ENCODE data around the gene MYOZ1. TPM values are rescaled to one million over a fixed set of nuclear protein-coding genes. Genes with fewer than 3 reads are reported as not detected.
A peak's percentile ranks its signal among the peaks of the same experiment; 100 is the strongest.

Gene MYOZ1
- total RNA-seq, 1 donor: not detected

DNA sequence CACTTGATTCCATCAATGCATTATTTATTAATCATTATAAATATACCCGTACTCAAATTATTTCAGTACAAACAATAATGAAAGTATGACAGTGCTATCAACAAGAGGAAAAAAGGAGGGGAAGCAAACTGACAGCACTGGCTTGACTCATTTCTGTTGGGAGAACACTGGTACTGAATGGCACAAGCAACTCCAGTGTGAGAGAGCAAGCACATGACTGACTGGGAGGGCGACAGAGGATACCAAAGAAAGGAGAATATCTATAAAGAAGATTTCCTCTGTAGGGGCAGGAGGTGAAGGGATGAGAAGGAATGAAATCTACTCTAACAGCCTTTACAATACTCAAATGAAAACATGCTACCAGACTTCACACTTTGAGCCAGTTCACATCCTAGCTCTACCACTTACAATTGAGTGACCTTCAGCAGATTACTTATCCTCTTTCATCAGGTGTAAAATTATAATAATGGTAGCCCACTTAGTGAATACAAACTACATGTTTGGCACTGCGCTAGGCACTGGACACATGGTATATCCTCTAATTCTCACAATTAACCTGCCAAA is 51.6 kb downstream of the MYOZ1 start:
- no peak overlapping the region for H2AFZ ChIP-seq (ENCODE audit: low read length)
- H3K27ac ChIP-seq (ENCODE audit: low read depth, low read length): no peak overlapping the region
- H3K4me1 ChIP-seq (ENCODE audit: insufficient read depth, low read length): peaks cover 42% of the 10 kb centered on the region
- H3K4me3 ChIP-seq (ENCODE audit: insufficient read depth, low read length): no peak overlapping the region
- H3K79me2 ChIP-seq (ENCODE audit: insufficient read depth, low read length): peaks cover 2% of the 10 kb centered on the region
- TF ChIP-seq, protein P1, sequence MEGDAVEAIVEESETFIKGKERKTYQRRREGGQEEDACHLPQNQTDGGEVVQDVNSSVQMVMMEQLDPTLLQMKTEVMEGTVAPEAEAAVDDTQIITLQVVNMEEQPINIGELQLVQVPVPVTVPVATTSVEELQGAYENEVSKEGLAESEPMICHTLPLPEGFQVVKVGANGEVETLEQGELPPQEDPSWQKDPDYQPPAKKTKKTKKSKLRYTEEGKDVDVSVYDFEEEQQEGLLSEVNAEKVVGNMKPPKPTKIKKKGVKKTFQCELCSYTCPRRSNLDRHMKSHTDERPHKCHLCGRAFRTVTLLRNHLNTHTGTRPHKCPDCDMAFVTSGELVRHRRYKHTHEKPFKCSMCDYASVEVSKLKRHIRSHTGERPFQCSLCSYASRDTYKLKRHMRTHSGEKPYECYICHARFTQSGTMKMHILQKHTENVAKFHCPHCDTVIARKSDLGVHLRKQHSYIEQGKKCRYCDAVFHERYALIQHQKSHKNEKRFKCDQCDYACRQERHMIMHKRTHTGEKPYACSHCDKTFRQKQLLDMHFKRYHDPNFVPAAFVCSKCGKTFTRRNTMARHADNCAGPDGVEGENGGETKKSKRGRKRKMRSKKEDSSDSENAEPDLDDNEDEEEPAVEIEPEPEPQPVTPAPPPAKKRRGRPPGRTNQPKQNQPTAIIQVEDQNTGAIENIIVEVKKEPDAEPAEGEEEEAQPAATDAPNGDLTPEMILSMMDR (IDR thresholded peaks at IDR 0.05; ENCODE audit: extremely low read depth, low read depth, low read length): no peak
- no peak for DNase-seq (ENCODE audit: insufficient read length, low spot score, missing footprints)
- H4K20me1 ChIP-seq (ENCODE audit: insufficient read depth, low read length): no peaks in the 10 kb centered on the region
- no peaks in the 10 kb centered on the region for H3K36me3 ChIP-seq (ENCODE audit: insufficient read depth, low read length)
- peaks cover 3% of the 10 kb centered on the region for H3K9me3 ChIP-seq (ENCODE audit: low read depth, low read length)
- no peaks in the 10 kb centered on the region for H3K27me3 ChIP-seq (ENCODE audit: insufficient read depth, low read length)
- no peak overlapping the region for H3K4me2 ChIP-seq (ENCODE audit: insufficient read depth, low read length)

DNA sequence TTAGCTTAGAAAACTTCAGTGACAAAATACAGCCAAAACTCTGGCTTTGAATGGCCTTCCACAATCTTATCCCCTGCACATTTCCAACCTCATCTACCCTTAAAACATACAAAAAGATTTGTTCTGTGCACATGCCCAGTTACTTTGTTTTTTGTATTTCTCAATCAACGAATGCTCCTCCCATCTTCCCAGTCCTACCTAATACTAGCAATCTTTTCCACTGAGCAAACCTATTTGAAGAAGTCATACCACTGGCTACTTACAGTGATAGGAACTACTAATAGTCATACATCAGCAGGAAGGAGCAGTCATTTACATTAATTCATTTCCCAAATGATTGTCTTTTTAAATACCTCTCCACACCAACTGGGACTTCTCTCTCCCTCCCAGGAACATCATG is 52.6 kb downstream of the MYOZ1 start:
- Histone ChIP-seq H3K4me1 (ENCODE audit: insufficient read depth, low read length) (peaks cover 42% of the 10 kb centered on the region), H2AFZ (ENCODE audit: low read length) (no peak overlapping the region), H3K27ac (ENCODE audit: low read depth, low read length) (no peak overlapping the region), H3K4me3 (ENCODE audit: insufficient read depth, low read length) (no peak overlapping the region), H3K36me3 (ENCODE audit: insufficient read depth, low read length) (no peaks in the 10 kb centered on the region), H3K79me2 (ENCODE audit: insufficient read depth, low read length) (peaks cover 2% of the 10 kb centered on the region), H3K9me3 (ENCODE audit: low read depth, low read length) (peaks cover 3% of the 10 kb centered on the region), H3K4me2 (ENCODE audit: insufficient read depth, low read length) (no peak overlapping the region), H4K20me1 (ENCODE audit: insufficient read depth, low read length) (no peaks in the 10 kb centered on the region), H3K27me3 (ENCODE audit: insufficient read depth, low read length) (no peaks in the 10 kb centered on the region)
- DNase-seq (ENCODE audit: insufficient read length, low spot score, missing footprints): no peak
- TF ChIP-seq, protein P1 (IDR thresholded peaks at IDR 0.05; ENCODE audit: extremely low read depth, low read depth, low read length): no peak

DNA sequence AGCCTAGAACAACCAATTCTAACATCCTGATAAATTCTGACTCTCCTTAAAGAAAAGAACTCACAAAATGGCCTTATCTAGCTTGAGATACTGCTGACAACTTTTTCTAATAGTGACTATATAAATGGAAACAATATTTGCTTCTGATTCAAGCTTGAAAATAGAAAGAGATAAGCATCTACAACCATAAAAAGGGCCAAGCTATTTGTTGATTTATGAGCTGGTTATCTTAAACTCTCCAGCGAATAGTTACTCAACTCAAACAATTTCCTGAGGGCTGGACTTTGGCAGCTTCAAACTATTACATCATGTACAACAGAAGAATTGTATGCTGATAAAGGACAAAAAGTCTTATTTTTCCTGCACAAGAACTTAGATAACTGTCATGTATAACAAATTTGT is 54.7 kb downstream of the MYOZ1 start:
- H3K27ac ChIP-seq (ENCODE audit: low read depth, low read length): peak overlapping the region; percentile 54
- H4K20me1 ChIP-seq (ENCODE audit: insufficient read depth, low read length): no peaks in the 10 kb centered on the region
- peak; percentile 86 for DNase-seq (ENCODE audit: insufficient read length, low spot score, missing footprints)
- no peak overlapping the region for H3K4me3 ChIP-seq (ENCODE audit: insufficient read depth, low read length)
- H3K9me3 ChIP-seq (ENCODE audit: low read depth, low read length): peaks cover 3% of the 10 kb centered on the region
- H2AFZ ChIP-seq (ENCODE audit: low read length): no peak overlapping the region
- H3K27me3 ChIP-seq (ENCODE audit: insufficient read depth, low read length): no peaks in the 10 kb centered on the region
- peaks cover 35% of the 10 kb centered on the region for H3K4me1 ChIP-seq (ENCODE audit: insufficient read depth, low read length)
- H3K79me2 ChIP-seq (ENCODE audit: insufficient read depth, low read length): peaks cover 2% of the 10 kb centered on the region
- TF ChIP-seq, protein P1 (IDR thresholded peaks at IDR 0.05; ENCODE audit: extremely low read depth, low read depth, low read length): no peak
- H3K4me2 ChIP-seq (ENCODE audit: insufficient read depth, low read length): peak overlapping the region; percentile 60
- H3K36me3 ChIP-seq (ENCODE audit: insufficient read depth, low read length): no peaks in the 10 kb centered on the region

- Histone ChIP-seq H3K4me3 (ENCODE audit: insufficient read depth, low read length) (no peak overlapping the region), H3K9me3 (ENCODE audit: low read depth, low read length) (peaks cover 3% of the 10 kb centered on the region), H2AFZ (ENCODE audit: low read length) (no peak overlapping the region), H3K36me3 (ENCODE audit: insufficient read depth, low read length) (no peaks in the 10 kb centered on the region), H3K4me1 (ENCODE audit: insufficient read depth, low read length) (peaks cover 28% of the 10 kb centered on the region), H3K27ac (ENCODE audit: low read depth, low read length) (no peak overlapping the region), H3K79me2 (ENCODE audit: insufficient read depth, low read length) (peaks cover 2% of the 10 kb centered on the region), H3K4me2 (ENCODE audit: insufficient read depth, low read length) (no peak overlapping the region), H4K20me1 (ENCODE audit: insufficient read depth, low read length) (no peaks in the 10 kb centered on the region), H3K27me3 (ENCODE audit: insufficient read depth, low read length) (no peaks in the 10 kb centered on the region)
- no peak for DNase-seq (ENCODE audit: insufficient read length, low spot score, missing footprints)
- TF ChIP-seq, protein P1 (IDR thresholded peaks at IDR 0.05; ENCODE audit: extremely low read depth, low read depth, low read length): no peak
Observed at GRCh38 chr10:73585327-73585726, 55.9 kb downstream of the MYOZ1 start.
